GM12878 (cell line): Measurements from ENCODE around the gene SPRR2E. TPM values are rescaled to one million over a fixed set of nuclear protein-coding genes. Genes with fewer than 3 reads are reported as not detected.

Experiments used
- ATAC-seq: fragments of 200-7000 bp; cut with Tn5 transposase; 3 replicates; pipeline ENCODE4 v1.9.1; 2020; ENCODE audit warnings: mild to moderate bottlenecking, moderate library complexity
- BruUV-seq: library from RNA; stranded (reverse); fragments of 400-500 nt; replicated peaks from 2 replicates; lab custom pipeline; 2021; lab: Mats Ljungman, UMichigan
- CTCF ChIA-PET: fragments of 300-600 bp; sonication (Branson Sonifier 250); formaldehyde crosslinking; extraction: SDS; loops from one replicate; lab custom pipeline; 2021; ENCODE audit warnings: inconsistent platforms; lab: Yijun Ruan, JAX
- POLR2A ChIA-PET: fragments of 350-600 bp; formaldehyde crosslinking; extraction: SDS; loops from one replicate; lab custom pipeline; 2021; ENCODE audit warnings: inconsistent platforms; lab: Charles Lee
- RAD21 ChIA-PET: fragments of 300-600 bp; sonication (Branson Sonifier 250); formaldehyde crosslinking; loops from one replicate; lab custom pipeline; 2023; ENCODE audit warnings: antibody characterized with exemption; ENCODE audit not compliant: unreplicated experiment; lab: Charles Lee
- SMC1A ChIA-PET: fragments of 300-600 bp; sonication (Branson Sonifier 250); formaldehyde crosslinking; loops from one replicate; lab custom pipeline; 2023; ENCODE audit not compliant: unreplicated experiment, uncharacterized antibody; lab: Charles Lee
- DNase-seq: peaks from one replicate; pipeline ENCODE4 v3.0.0-alpha.2; 2011; ENCODE audit warnings: low read depth, low spot score
- FAIRE-seq: peaks from 3 replicates; lab custom pipeline; 2011; peaks lifted over from hg19 to GRCh38; lab: Jason Lieb, UNC
- H2AFZ ChIP-seq: 2 replicates; pipeline ENCODE4 v1.6.0; 2011; ENCODE audit warnings: low read depth, low read length, control low read depth; ENCODE audit not compliant: control insufficient read depth
- H3K27ac ChIP-seq: 2 replicates; pipeline ENCODE4 v1.5.1; 2011; ENCODE audit warnings: control low read depth; ENCODE audit not compliant: control insufficient read depth, insufficient read depth
- H3K27me3 ChIP-seq, 2 experiments: replicated peaks in 1 of 2; 2 replicates each; pipeline versions ENCODE4 v1.6.0 to v1.6.1; 2011; ENCODE audit warnings: low read length in 1 of 2; ENCODE audit not compliant: control insufficient read depth in 2 of 2, insufficient read depth in 2 of 2
- H3K36me3 ChIP-seq, 2 experiments: 2 replicates each; pipeline ENCODE4 v1.5.1; 2011; ENCODE audit warnings: low read length in 1 of 2; ENCODE audit not compliant: control insufficient read depth in 2 of 2, insufficient read depth in 2 of 2
- H3K4me1 ChIP-seq: 2 replicates; pipeline ENCODE4 v1.6.1; 2011; ENCODE audit warnings: mild to moderate bottlenecking, low read length, moderate library complexity, mixed read lengths; ENCODE audit not compliant: control insufficient read depth, insufficient read depth
- H3K4me2 ChIP-seq: 2 replicates; pipeline ENCODE4 v1.6.0; 2011; ENCODE audit warnings: control low read depth; ENCODE audit not compliant: control insufficient read depth, insufficient read depth
- H3K4me3 ChIP-seq: fragments of 200-600 bp; sonication (generic); 2 replicates; pipeline ENCODE4 v1.5.1; 2016
- H3K79me2 ChIP-seq: 2 replicates; pipeline ENCODE4 v1.6.0; 2011; ENCODE audit warnings: low read length; ENCODE audit not compliant: control insufficient read depth, insufficient read depth
- H3K9ac ChIP-seq: 2 replicates; pipeline ENCODE4 v1.8.0; 2011; ENCODE audit warnings: low read length, control low read depth, mixed read lengths; ENCODE audit not compliant: control insufficient read depth, insufficient read depth
- H3K9me3 ChIP-seq: replicated peaks from 3 replicates; pipeline ENCODE4 v1.5.1; 2011; ENCODE audit warnings: mild to moderate bottlenecking, low read length; ENCODE audit not compliant: control insufficient read depth, insufficient read depth
- H4K20me1 ChIP-seq: 2 replicates; pipeline ENCODE4 v1.6.0; 2011; ENCODE audit not compliant: control insufficient read depth, insufficient read depth
- CBFB ChIP-seq: IDR thresholded peaks from 2 replicates; pipeline ENCODE4 v1.6.1; 2016; ENCODE audit warnings: antibody characterized with exemption, low read depth
- CREB1 ChIP-seq: IDR thresholded peaks from 2 replicates; pipeline ENCODE4 v1.6.1; 2012; ENCODE audit warnings: low read depth, mild to moderate bottlenecking, inconsistent platforms
- RB1 ChIP-seq: fragments of 450-650 bp; formaldehyde crosslinking; IDR thresholded peaks from 2 replicates; pipeline ENCODE4 v1.6.1; 2017; ENCODE audit warnings: mild to moderate bottlenecking, borderline replicate concordance
- SRF ChIP-seq, 2 experiments: IDR thresholded peaks; 2 replicates each; pipeline ENCODE4 v1.6.1; 2011; ENCODE audit warnings: low read depth in 2 of 2, low read length in 2 of 2, mild to moderate bottlenecking in 1 of 2, moderate library complexity in 1 of 2
- TCF3 ChIP-seq: IDR thresholded peaks from 2 replicates; pipeline ENCODE4 v1.6.1; 2012; ENCODE audit warnings: low read depth, mild to moderate bottlenecking, low read length, borderline replicate concordance; ENCODE audit not compliant: insufficient read depth
- ZNF384 ChIP-seq: IDR thresholded peaks from 2 replicates; pipeline ENCODE4 v1.6.1; 2012; ENCODE audit warnings: low read depth, mild to moderate bottlenecking, low read length, improper control_type of control experiment, borderline replicate concordance
- WGBS: methylation state at CpG from one replicate; pipeline ENCODE4 v1.1.6; 2016; ENCODE audit warnings: low lambda C conversion rate; ENCODE audit not compliant: insufficient replicate concordance, insufficient coverage; ENCODE audit errors: missing lambda C conversion rate; 5-methylcytosine and 5-hydroxymethylcytosine counted together
- in situ Hi-C: fragments of 300-500 bp; cut with MboI; formaldehyde crosslinking; loops from 9 replicates; pipeline ENCODE4 v1.14.3; 2018; ENCODE audit warnings: mixed read lengths
- intact Hi-C: fragments of 100-400 bp; cut with micrococcal nuclease; formaldehyde crosslinking; loops from one replicate; pipeline ENCODE4 v1.14.2; 2022; ENCODE audit not compliant: unreplicated experiment
- polyA plus RNA-seq, 11 experiments: library from polyadenylated mRNA; depleted of rRNA in 4 of 11; unstranded in 6 of 11; stranded (reverse) in 5 of 11; fragments of >200 nt; fragmentation: Nextera tagmentation in 4 of 11; fragmentation: Illumina TruSeq in 1 of 11; extraction: Ambion mirVana in 4 of 11; extraction: Trizol in 1 of 11; gene quantifications; 1 replicate in 1 of 11; 2 replicates in 10 of 11; pipeline versions ENCODE4 v1.2.1 to v1.2.3, GENCODE V29; 2011 to 2016; ENCODE audit warnings: inconsistent platforms in 2 of 11, missing spikeins in 2 of 11, low read depth in 1 of 11
- total RNA-seq, 4 experiments: library from RNA; depleted of rRNA in 3 of 4; stranded (reverse); fragments of >200 nt in 3 of 4; fragmentation: Illumina TruSeq in 1 of 4; extraction: Trizol in 1 of 4; gene quantifications; 2 replicates each; pipeline versions ENCODE4 v1.2.1 to v1.2.3, GENCODE V29; 2013 to 2021
- TF ChIP-seq, protein P1 (sequence below): IDR thresholded peaks from 2 replicates; pipeline ENCODE4 v1.6.1; 2012; ENCODE audit warnings: low read depth, low read length, improper control_type of control experiment
- TF ChIP-seq, protein P2 (sequence below): fragments of 450-650 bp; IDR thresholded peaks from 2 replicates; pipeline ENCODE4 v1.6.1; 2017; ENCODE audit warnings: borderline replicate concordance

Gene SPRR2E
- total and polyA plus RNA-seq, 10 of the 15 experiments (the other 5 are each of a cell fraction or from before 2014, with no cell fraction given): not detected

DNA sequence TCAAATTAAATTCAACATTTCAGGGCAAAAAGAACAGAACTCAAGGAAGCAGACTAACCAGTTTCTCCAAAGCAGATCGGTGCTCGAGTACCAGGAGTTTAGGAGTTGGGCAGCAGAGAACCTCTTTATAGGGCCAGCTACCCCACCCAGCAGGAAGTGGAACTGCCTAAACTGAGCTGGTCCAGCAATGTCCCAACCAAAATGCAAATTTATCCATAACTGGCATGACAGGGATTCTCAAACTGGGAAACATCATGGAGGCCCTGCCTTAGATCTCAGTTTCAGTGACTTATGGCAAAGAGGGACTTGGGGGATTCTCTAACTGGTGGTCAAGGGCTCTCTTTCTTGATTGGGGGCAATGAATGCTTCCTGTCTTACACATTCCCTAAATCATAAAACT, 22.8 kb downstream of the SPRR2E start, which contains the start of gene SPRR2B:
TSS of gene SPRR2B (minus strand) at position 101 of the 400 bp plus-strand sequence. CDS start 772 bp downstream, outside the sequence.
- no peaks in the 10 kb centered on the region for H4K20me1 ChIP-seq
- ChIA-PET SMC1A (no interaction called here), RAD21 (no interaction called here), CTCF (interaction anchor here (1.1 to 1.8 kb wide), 2 partner anchors 13 to 121 kb away, joined by 3 to 4 read pairs; no protein-coding TSS in a partner anchor), POLR2A (no interaction called here)
- no peak within 1 kb of the TSS for H3K27ac ChIP-seq
- no peak within 1 kb of the TSS for H3K9ac ChIP-seq
- H3K27me3 ChIP-seq: no peaks in the 10 kb centered on the region
- no peak within 1 kb of the TSS for H3K4me3 ChIP-seq
- intact Hi-C loops (loop anchor here (1.0 kb wide), 1 partner anchor 22 kb away; no protein-coding TSS in a partner anchor), in situ Hi-C loops (no loop called here)
- WGBS: 51% methylated on average over 2 of the region's 2 CpGs
- no peak for FAIRE-seq
- no peak for ATAC-seq
- no TSS peak for BruUV-seq
- H2AFZ ChIP-seq: no peak within 1 kb of the TSS
- H3K4me2 ChIP-seq: no peak within 1 kb of the TSS
- no peaks in the 10 kb centered on the region for H3K4me1 ChIP-seq
- no peak for DNase-seq
- no peaks in the 10 kb centered on the region for H3K9me3 ChIP-seq
- no peaks in the 10 kb centered on the region for H3K79me2 ChIP-seq
- no peak for TF ChIP-seq CREB1
- no peak for TF ChIP-seq RB1
- TF ChIP-seq ZNF384: no peak
- TF ChIP-seq CBFB: no peak
- no peak for TF ChIP-seq TCF3
- no peak for TF ChIP-seq SRF (IDR thresholded peaks at IDR 0.05; ENCODE audit: low read depth in 2 of 2, low read length in 2 of 2)
- TF ChIP-seq, protein P1, sequence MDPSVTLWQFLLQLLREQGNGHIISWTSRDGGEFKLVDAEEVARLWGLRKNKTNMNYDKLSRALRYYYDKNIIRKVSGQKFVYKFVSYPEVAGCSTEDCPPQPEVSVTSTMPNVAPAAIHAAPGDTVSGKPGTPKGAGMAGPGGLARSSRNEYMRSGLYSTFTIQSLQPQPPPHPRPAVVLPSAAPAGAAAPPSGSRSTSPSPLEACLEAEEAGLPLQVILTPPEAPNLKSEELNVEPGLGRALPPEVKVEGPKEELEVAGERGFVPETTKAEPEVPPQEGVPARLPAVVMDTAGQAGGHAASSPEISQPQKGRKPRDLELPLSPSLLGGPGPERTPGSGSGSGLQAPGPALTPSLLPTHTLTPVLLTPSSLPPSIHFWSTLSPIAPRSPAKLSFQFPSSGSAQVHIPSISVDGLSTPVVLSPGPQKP: no peak
- TF ChIP-seq, protein P2, sequence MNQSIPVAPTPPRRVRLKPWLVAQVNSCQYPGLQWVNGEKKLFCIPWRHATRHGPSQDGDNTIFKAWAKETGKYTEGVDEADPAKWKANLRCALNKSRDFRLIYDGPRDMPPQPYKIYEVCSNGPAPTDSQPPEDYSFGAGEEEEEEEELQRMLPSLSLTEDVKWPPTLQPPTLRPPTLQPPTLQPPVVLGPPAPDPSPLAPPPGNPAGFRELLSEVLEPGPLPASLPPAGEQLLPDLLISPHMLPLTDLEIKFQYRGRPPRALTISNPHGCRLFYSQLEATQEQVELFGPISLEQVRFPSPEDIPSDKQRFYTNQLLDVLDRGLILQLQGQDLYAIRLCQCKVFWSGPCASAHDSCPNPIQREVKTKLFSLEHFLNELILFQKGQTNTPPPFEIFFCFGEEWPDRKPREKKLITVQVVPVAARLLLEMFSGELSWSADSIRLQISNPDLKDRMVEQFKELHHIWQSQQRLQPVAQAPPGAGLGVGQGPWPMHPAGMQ: no peak
- H3K36me3 ChIP-seq: no peaks in the 10 kb centered on the region
